Mesothelial cell of epicardium (in vitro differentiated cells): ENCODE results near the gene TIGD3. TPM values are rescaled to one million over a fixed set of nuclear protein-coding genes. Genes with fewer than 3 reads are reported as not detected.
A peak's percentile ranks its signal among the peaks of the same experiment; 100 is the strongest.

Source experiments
- DNase-seq, 2 experiments: peaks; one replicate each; pipeline ENCODE4 v3.0.0; 2021; ENCODE audit warnings: low spot score in 2 of 2; ENCODE audit not compliant: unreplicated experiment in 2 of 2
- H3K27ac Mint-ChIP-seq: 2 replicates; pipeline ENCODE4 v1.8.0; 2021; ENCODE audit warnings: mixed read lengths
- H3K27me3 Mint-ChIP-seq: 2 replicates; pipeline ENCODE4 v1.8.0; 2021; ENCODE audit warnings: low read depth, mixed read lengths
- H3K36me3 Mint-ChIP-seq: 2 replicates; pipeline ENCODE4 v1.8.0; 2021; ENCODE audit warnings: mixed read lengths
- H3K4me1 Mint-ChIP-seq: 2 replicates; pipeline ENCODE4 v1.8.0; 2021; ENCODE audit warnings: mixed read lengths
- H3K4me3 Mint-ChIP-seq: 2 replicates; pipeline ENCODE4 v1.8.0; 2021; ENCODE audit warnings: mild to moderate bottlenecking, moderate library complexity, mixed read lengths
- H3K9me3 Mint-ChIP-seq: 2 replicates; pipeline ENCODE4 v1.8.0; 2021; ENCODE audit warnings: mixed read lengths
- CTCF ChIP-seq: fragments of 200-600 bp; sonication (generic); IDR thresholded peaks from one replicate; pipeline ENCODE4 v1.5.0; 2021; ENCODE audit warnings: antibody characterized with exemption; ENCODE audit not compliant: unreplicated experiment
- total RNA-seq: library from RNA; stranded (reverse); gene quantifications from 3 replicates; pipeline ENCODE4 v1.2.1, GENCODE V29; 2021

The TIGD3 gene
- total RNA-seq, 1 donor from 2014 or later = 0.60 TPM

GRCh38 chr11:65389294-65389980, 34.9 kb downstream of the TIGD3 start:
- no peaks in the 10 kb centered on the region for H3K9me3 Mint-ChIP-seq
- no peak for TF ChIP-seq CTCF
- H3K4me1 Mint-ChIP-seq = peaks cover 48% of the 10 kb centered on the region

GRCh38 chr11:65390099-65390941, 35.8 kb downstream of the TIGD3 start:
- Mint-ChIP-seq H3K9me3 (no peaks in the 10 kb centered on the region), H3K27ac (peak overlapping the region; percentile 64), H3K27me3 (no peaks in the 10 kb centered on the region), H3K36me3 (peaks cover 5% of the 10 kb centered on the region), H3K4me3 (peak overlapping the region; percentile 18), H3K4me1 (peaks cover 45% of the 10 kb centered on the region)
- peak in 1 of 2 experiments; percentile 49 for DNase-seq
- TF ChIP-seq CTCF = no peak

More at GRCh38 chr11:65389294-65389980, 34.9 kb downstream of the TIGD3 start:
- H3K27me3 Mint-ChIP-seq = no peaks in the 10 kb centered on the region
- peak overlapping the region; percentile 64 for H3K27ac Mint-ChIP-seq
- no peak for DNase-seq
- H3K4me3 Mint-ChIP-seq = no peak overlapping the region
- H3K36me3 Mint-ChIP-seq = peaks cover 5% of the 10 kb centered on the region

- Mint-ChIP-seq H3K36me3 (peaks cover 5% of the 10 kb centered on the region), H3K4me3 (peak overlapping the region; percentile 18), H3K27ac (peak overlapping the region; percentile 59), H3K4me1 (peaks cover 45% of the 10 kb centered on the region), H3K9me3 (no peaks in the 10 kb centered on the region), H3K27me3 (no peaks in the 10 kb centered on the region)
- DNase-seq = no peak
- TF ChIP-seq CTCF = no peak
Observed at GRCh38 chr11:65390996-65391395, 36.4 kb downstream of the TIGD3 start.

- Mint-ChIP-seq H3K27ac (no peak overlapping the region), H3K27me3 (no peaks in the 10 kb centered on the region), H3K4me1 (peaks cover 39% of the 10 kb centered on the region), H3K36me3 (peaks cover 8% of the 10 kb centered on the region), H3K9me3 (no peaks in the 10 kb centered on the region), H3K4me3 (no peak overlapping the region)
- DNase-seq = no peak
- no peak for TF ChIP-seq CTCF
Observed at GRCh38 chr11:65392186-65392829, 37.8 kb downstream of the TIGD3 start.

- no peak for DNase-seq
- Mint-ChIP-seq H3K36me3 (peaks cover 10% of the 10 kb centered on the region), H3K27ac (peak overlapping the region; percentile 12), H3K4me1 (peaks cover 39% of the 10 kb centered on the region), H3K27me3 (no peaks in the 10 kb centered on the region), H3K9me3 (no peaks in the 10 kb centered on the region), H3K4me3 (no peak overlapping the region)
- TF ChIP-seq CTCF = no peak
Observed at GRCh38 chr11:65392899-65393298, 38.3 kb downstream of the TIGD3 start.
